Endothelial cell (in vitro differentiated cells): ENCODE results near the gene COPS6. TPM values are rescaled to one million over a fixed set of nuclear protein-coding genes. Genes with fewer than 3 reads are reported as not detected.

Source experiments
- DNase-seq: peaks from one replicate; pipeline ENCODE4 v3.0.0; 2021; ENCODE audit warnings: low spot score
- H3K27ac Mint-ChIP-seq: one replicate; pipeline ENCODE4 v1.8.0; 2021; ENCODE audit warnings: mixed read lengths, inconsistent platforms; ENCODE audit not compliant: unreplicated experiment
- H3K27me3 Mint-ChIP-seq: one replicate; pipeline ENCODE4 v1.8.0; 2021; ENCODE audit warnings: mild to moderate bottlenecking, moderate library complexity, mixed read lengths, inconsistent platforms; ENCODE audit not compliant: unreplicated experiment
- H3K36me3 Mint-ChIP-seq: one replicate; pipeline ENCODE4 v1.8.0; 2021; ENCODE audit warnings: mild to moderate bottlenecking, low read depth, mixed read lengths, inconsistent platforms; ENCODE audit not compliant: unreplicated experiment
- H3K4me1 Mint-ChIP-seq: one replicate; pipeline ENCODE4 v1.8.0; 2021; ENCODE audit warnings: mild to moderate bottlenecking, mixed read lengths, inconsistent platforms; ENCODE audit not compliant: unreplicated experiment
- H3K4me3 Mint-ChIP-seq: one replicate; pipeline ENCODE4 v1.8.0; 2021; ENCODE audit warnings: mild to moderate bottlenecking, mixed read lengths, inconsistent platforms; ENCODE audit not compliant: unreplicated experiment
- H3K9me3 Mint-ChIP-seq: one replicate; pipeline ENCODE4 v1.8.0; 2021; ENCODE audit warnings: mixed read lengths, inconsistent platforms; ENCODE audit not compliant: unreplicated experiment
- long read RNA-seq: library from polyadenylated mRNA; unstranded; transcript quantifications from one replicate; pipeline ENCODE4 v2.0.0, GENCODE V29; 2020; ENCODE audit not compliant: unreplicated experiment
- total RNA-seq: library from RNA; stranded (reverse); fragmentation: NEBNext Ultra II Directional; extraction: Animal tissue kit (Norgen Biotek cat#: 25700); gene quantifications from one replicate; pipeline ENCODE4 v1.2.1, GENCODE V29; 2021; ENCODE audit not compliant: unreplicated experiment
- TF ChIP-seq, protein P1 (sequence below): fragments of 200-600 bp; sonication (generic); IDR thresholded peaks from one replicate; pipeline ENCODE4 v1.5.0; 2021; ENCODE audit warnings: antibody characterized with exemption; ENCODE audit not compliant: unreplicated experiment

The COPS6 gene
- 82.4 TPM for total RNA-seq
- long read RNA-seq, transcript COPS6-201 (10 exons, 1,432 nt): major isoform, 89 of 92 reads
- long read RNA-seq, partial matches to known transcripts: 0 of 92 reads
- long read RNA-seq, other reads (novel, unspliced or antisense): 1 of 92 reads

DNA sequence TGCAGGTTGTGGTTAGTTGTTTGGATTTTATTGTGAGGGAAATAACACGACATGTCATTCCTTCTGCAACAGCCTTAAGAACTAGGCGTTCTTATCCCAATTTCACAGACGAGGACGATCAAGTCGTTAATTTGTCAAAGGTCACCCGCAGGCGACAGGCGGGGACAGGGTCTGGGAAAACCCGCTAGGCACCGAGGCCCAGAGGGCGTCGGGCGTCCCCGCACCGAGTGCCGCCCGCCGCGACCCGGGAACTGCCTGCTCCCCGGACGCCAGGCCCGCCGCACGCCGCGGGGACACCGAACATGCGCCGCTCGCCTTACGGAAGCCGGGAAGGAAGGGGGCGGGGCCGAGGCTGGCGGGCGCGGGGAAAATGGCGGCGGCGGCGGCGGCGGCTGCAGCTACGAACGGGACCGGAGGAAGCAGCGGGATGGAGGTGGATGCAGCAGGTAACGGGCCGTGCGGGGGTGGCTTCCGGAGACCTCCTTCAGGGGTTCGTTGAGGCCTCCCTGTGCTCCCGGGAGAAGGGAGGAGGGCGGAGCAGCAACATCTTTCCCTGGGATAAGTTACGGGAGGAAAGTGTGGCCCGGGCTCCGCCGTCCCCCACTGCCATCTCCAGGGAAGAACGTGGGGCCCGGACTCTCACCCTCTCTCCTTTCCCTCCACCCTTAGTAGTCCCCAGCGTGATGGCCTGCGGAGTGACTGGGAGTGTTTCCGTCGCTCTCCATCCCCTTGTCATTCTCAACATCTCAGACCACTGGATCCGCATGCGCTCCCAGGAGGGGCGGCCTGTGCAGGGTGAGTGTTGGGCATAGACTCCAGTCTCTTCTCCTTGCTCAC, at the start of gene COPS6:
Gene COPS6 (plus strand): TSS at position 349 of the 837 bp plus-strand sequence. CDS start 22 bp downstream, at position 371.
- H3K4me1 Mint-ChIP-seq: peaks cover 42% of the 10 kb centered on the region
- H3K27ac Mint-ChIP-seq: peak within 1 kb of the TSS; percentile 92
- H3K4me3 Mint-ChIP-seq: peak within 1 kb of the TSS; percentile 96
- TF ChIP-seq, protein P1, sequence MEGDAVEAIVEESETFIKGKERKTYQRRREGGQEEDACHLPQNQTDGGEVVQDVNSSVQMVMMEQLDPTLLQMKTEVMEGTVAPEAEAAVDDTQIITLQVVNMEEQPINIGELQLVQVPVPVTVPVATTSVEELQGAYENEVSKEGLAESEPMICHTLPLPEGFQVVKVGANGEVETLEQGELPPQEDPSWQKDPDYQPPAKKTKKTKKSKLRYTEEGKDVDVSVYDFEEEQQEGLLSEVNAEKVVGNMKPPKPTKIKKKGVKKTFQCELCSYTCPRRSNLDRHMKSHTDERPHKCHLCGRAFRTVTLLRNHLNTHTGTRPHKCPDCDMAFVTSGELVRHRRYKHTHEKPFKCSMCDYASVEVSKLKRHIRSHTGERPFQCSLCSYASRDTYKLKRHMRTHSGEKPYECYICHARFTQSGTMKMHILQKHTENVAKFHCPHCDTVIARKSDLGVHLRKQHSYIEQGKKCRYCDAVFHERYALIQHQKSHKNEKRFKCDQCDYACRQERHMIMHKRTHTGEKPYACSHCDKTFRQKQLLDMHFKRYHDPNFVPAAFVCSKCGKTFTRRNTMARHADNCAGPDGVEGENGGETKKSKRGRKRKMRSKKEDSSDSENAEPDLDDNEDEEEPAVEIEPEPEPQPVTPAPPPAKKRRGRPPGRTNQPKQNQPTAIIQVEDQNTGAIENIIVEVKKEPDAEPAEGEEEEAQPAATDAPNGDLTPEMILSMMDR: no peak
- peaks cover 34% of the 10 kb centered on the region for H3K36me3 Mint-ChIP-seq
- no peaks in the 10 kb centered on the region for H3K9me3 Mint-ChIP-seq
- peak; percentile 84 for DNase-seq
- peaks cover 13% of the 10 kb centered on the region for H3K27me3 Mint-ChIP-seq

GRCh38 chr7:100040575-100040974, 48.2 kb upstream of the COPS6 start:
- no peaks in the 10 kb centered on the region for H3K27me3 Mint-ChIP-seq
- no peak for DNase-seq
- H3K9me3 Mint-ChIP-seq: no peaks in the 10 kb centered on the region
- H3K4me1 Mint-ChIP-seq: no peaks in the 10 kb centered on the region
- peaks cover 17% of the 10 kb centered on the region for H3K36me3 Mint-ChIP-seq
- no peak overlapping the region for H3K4me3 Mint-ChIP-seq
- TF ChIP-seq, protein P1: no peak
- H3K27ac Mint-ChIP-seq: no peak overlapping the region

- H3K4me1 Mint-ChIP-seq: no peaks in the 10 kb centered on the region
- H3K27ac Mint-ChIP-seq: no peak overlapping the region
- no peaks in the 10 kb centered on the region for H3K9me3 Mint-ChIP-seq
- TF ChIP-seq, protein P1: no peak
- H3K4me3 Mint-ChIP-seq: no peak overlapping the region
- H3K27me3 Mint-ChIP-seq: no peaks in the 10 kb centered on the region
- DNase-seq: no peak
- peaks cover 4% of the 10 kb centered on the region for H3K36me3 Mint-ChIP-seq
Observed at GRCh38 chr7:100044718-100045117, 44.1 kb upstream of the COPS6 start.

GRCh38 chr7:100048680-100049079, 40.1 kb upstream of the COPS6 start:
- H3K36me3 Mint-ChIP-seq: peaks cover 8% of the 10 kb centered on the region
- TF ChIP-seq, protein P1: no peak
- peaks cover 4% of the 10 kb centered on the region for H3K27me3 Mint-ChIP-seq
- H3K9me3 Mint-ChIP-seq: no peaks in the 10 kb centered on the region
- H3K4me1 Mint-ChIP-seq: peaks cover 10% of the 10 kb centered on the region
- peak overlapping the region; percentile 80 for H3K4me3 Mint-ChIP-seq
- H3K27ac Mint-ChIP-seq: no peak overlapping the region
- no peak for DNase-seq
